MM.1S (cell line): ENCODE results near the gene ZC3H12C.

ENCODE experiments used
- EZH2 ChIP-seq: fragments of 300-600 bp; sonication (generic); optimal IDR thresholded peaks from 2 replicates; pipeline ENCODE3; 2017; ENCODE audit warnings: low read depth, mild to moderate bottlenecking, antibody characterized with exemption, low read length, mixed read lengths
- EZH2phosphoT487 ChIP-seq: fragments of 300-600 bp; sonication (generic); IDR thresholded peaks from 2 replicates; pipeline ENCODE4 v1.6.1; 2018; ENCODE audit warnings: antibody characterized with exemption, low read length
- TF ChIP-seq, protein P1 (sequence below): fragments of 300-600 bp; sonication (generic); IDR thresholded peaks from 2 replicates; pipeline ENCODE4 v1.5.1; 2016; ENCODE audit warnings: antibody characterized with exemption, low read length, mixed read lengths

DNA sequence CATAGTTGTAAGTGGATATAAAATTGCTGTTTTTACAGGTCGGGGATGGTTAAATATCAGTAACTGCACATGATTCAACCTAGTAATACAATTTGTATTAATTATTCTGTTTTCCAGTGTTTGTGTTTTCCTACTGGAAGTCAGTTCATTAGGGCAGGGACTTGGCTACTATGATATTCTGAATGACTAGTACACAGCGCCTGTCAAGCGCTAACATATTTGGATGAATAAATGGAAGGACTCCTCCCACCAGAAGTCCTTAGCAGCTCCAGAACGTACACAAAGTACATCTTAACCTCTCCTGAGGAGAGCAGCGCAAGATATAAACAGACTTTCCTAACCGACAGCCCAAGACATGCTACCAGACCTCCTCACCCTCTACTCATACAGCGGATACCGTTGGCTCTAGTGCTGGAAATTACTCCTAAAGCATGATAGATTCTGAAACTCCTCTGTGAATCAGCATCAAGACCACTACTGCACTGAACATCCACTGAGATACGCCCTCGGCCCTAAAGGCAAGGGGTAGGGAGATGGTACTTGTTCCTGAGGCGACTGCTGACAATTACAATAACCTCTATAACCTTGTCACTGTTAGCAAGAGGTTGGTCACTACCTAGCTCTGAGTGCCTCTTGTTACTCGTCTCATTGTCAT is 124.2 kb downstream of the ZC3H12C start:
- TF ChIP-seq, protein P1, sequence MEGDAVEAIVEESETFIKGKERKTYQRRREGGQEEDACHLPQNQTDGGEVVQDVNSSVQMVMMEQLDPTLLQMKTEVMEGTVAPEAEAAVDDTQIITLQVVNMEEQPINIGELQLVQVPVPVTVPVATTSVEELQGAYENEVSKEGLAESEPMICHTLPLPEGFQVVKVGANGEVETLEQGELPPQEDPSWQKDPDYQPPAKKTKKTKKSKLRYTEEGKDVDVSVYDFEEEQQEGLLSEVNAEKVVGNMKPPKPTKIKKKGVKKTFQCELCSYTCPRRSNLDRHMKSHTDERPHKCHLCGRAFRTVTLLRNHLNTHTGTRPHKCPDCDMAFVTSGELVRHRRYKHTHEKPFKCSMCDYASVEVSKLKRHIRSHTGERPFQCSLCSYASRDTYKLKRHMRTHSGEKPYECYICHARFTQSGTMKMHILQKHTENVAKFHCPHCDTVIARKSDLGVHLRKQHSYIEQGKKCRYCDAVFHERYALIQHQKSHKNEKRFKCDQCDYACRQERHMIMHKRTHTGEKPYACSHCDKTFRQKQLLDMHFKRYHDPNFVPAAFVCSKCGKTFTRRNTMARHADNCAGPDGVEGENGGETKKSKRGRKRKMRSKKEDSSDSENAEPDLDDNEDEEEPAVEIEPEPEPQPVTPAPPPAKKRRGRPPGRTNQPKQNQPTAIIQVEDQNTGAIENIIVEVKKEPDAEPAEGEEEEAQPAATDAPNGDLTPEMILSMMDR = no peak
- no peak for TF ChIP-seq EZH2
- no peak for TF ChIP-seq EZH2phosphoT487
